Endothelial cell of umbilical vein (primary cell): ENCODE data around the gene TMEM229B. TPM values are rescaled to one million over a fixed set of nuclear protein-coding genes. Genes with fewer than 3 reads are reported as not detected.

Source experiments
- BruUV-seq: library from RNA; stranded (reverse); fragments of 400-500 nt; replicated peaks from 2 replicates; lab custom pipeline; 2021; lab: Mats Ljungman, UMichigan
- CTCF ChIA-PET: fragments of 300-600, 350-600 bp; sonication (Branson Sonifier 250); formaldehyde crosslinking; loops from one replicate; lab custom pipeline; 2021; ENCODE audit warnings: antibody characterized with exemption, inconsistent platforms; lab: Charles Lee
- POLR2A ChIA-PET: fragments of 300-600, 350-600 bp; sonication (Branson Sonifier 250); formaldehyde crosslinking; loops from one replicate; lab custom pipeline; 2021; ENCODE audit warnings: antibody characterized with exemption, inconsistent platforms; lab: Charles Lee
- DNase-seq: peaks from one replicate; pipeline ENCODE4 v3.0.0-alpha.2; 2011; ENCODE audit warnings: low read depth, low spot score
- FAIRE-seq: peaks from 2 replicates; lab custom pipeline; 2011; peaks lifted over from hg19 to GRCh38; lab: Jason Lieb, UNC
- H2AFZ ChIP-seq: 2 replicates; pipeline ENCODE4 v1.6.0; 2012; ENCODE audit warnings: low read depth, low read length, control low read depth, inconsistent platforms
- H3K27ac ChIP-seq: 2 replicates; pipeline ENCODE4 v1.5.1; 2011; ENCODE audit warnings: low read depth, mild to moderate bottlenecking, control low read depth, low read length, moderate library complexity; ENCODE audit not compliant: insufficient read depth
- H3K27me3 ChIP-seq, 2 experiments: 2 replicates each; pipeline versions ENCODE4 v1.6.0 to v1.6.1; 2011; ENCODE audit warnings: low read length in 2 of 2, mixed read lengths in 1 of 2; ENCODE audit not compliant: control insufficient read depth in 2 of 2, insufficient read depth in 2 of 2
- H3K36me3 ChIP-seq, 2 experiments: 2 replicates in 1 of 2; 3 replicates in 1 of 2; pipeline ENCODE4 v1.5.1; 2011; ENCODE audit warnings: low read length in 2 of 2, mild to moderate bottlenecking in 1 of 2, moderate library complexity in 1 of 2; ENCODE audit not compliant: control insufficient read depth in 2 of 2, insufficient read depth in 2 of 2; ENCODE audit errors: extremely low read depth in 1 of 2
- H3K4me1 ChIP-seq: 3 replicates; pipeline ENCODE4 v1.5.1; 2011; ENCODE audit warnings: mild to moderate bottlenecking, low read length; ENCODE audit not compliant: control insufficient read depth, insufficient read depth; ENCODE audit errors: extremely low read depth
- H3K4me2 ChIP-seq: 2 replicates; pipeline ENCODE4 v1.6.1; 2011; ENCODE audit warnings: low read length, control low read depth, mixed read lengths; ENCODE audit not compliant: insufficient read depth
- H3K4me3 ChIP-seq, 3 experiments: fragments of 200-600 bp in 1 of 3; sonication (generic), shearing (Covaris generic) in 1 of 3; replicated peaks in 1 of 3; 2 replicates each; pipeline ENCODE4 v1.5.1; 2011 to 2016; ENCODE audit warnings: control low read depth in 3 of 3, low read length in 3 of 3, mild to moderate bottlenecking in 2 of 3, inconsistent platforms in 1 of 3, low read depth in 1 of 3, moderate library complexity in 1 of 3; ENCODE audit not compliant: insufficient read depth in 1 of 3
- H3K79me2 ChIP-seq: 2 replicates; pipeline ENCODE4 v1.6.0; 2012; ENCODE audit warnings: low read length, inconsistent platforms; ENCODE audit not compliant: control insufficient read depth, insufficient read depth
- H3K9ac ChIP-seq: replicated peaks from 2 replicates; pipeline ENCODE3; 2011; ENCODE audit warnings: low read length, control low read depth; ENCODE audit not compliant: insufficient read depth; ENCODE audit errors: extremely low read depth
- H3K9me1 ChIP-seq: replicated peaks from 3 replicates; pipeline ENCODE4 v1.6.0; 2011; ENCODE audit warnings: mild to moderate bottlenecking, low read length; ENCODE audit not compliant: control insufficient read depth, insufficient read depth; ENCODE audit errors: extremely low read depth
- H3K9me3 ChIP-seq: replicated peaks from 2 replicates; pipeline ENCODE4 v1.5.1; 2012; ENCODE audit warnings: low read length, inconsistent platforms; ENCODE audit not compliant: control insufficient read depth, insufficient read depth
- H4K20me1 ChIP-seq: replicated peaks from 2 replicates; pipeline ENCODE3; 2011; ENCODE audit warnings: mild to moderate bottlenecking, low read length; ENCODE audit not compliant: control insufficient read depth, insufficient read depth; ENCODE audit errors: extremely low read depth
- EZH2 ChIP-seq: IDR thresholded peaks from 2 replicates; pipeline ENCODE4 v1.6.1; 2012; ENCODE audit warnings: borderline replicate concordance, low read depth, mild to moderate bottlenecking, moderate library complexity, low read length, inconsistent platforms; ENCODE audit not compliant: severe bottlenecking
- GATA2 ChIP-seq: IDR thresholded peaks from 2 replicates; pipeline ENCODE4 v1.7.0; 2011; ENCODE audit warnings: low read depth, mild to moderate bottlenecking, moderate library complexity, mixed read lengths, low read length; ENCODE audit not compliant: insufficient read length, insufficient read depth
- dilution Hi-C: fragments of 300-500 bp; cut with MboI; formaldehyde crosslinking; loops from one replicate; pipeline ENCODE4 v1.15.0; 2019; ENCODE audit warnings: low sequenced_read_pairs; ENCODE audit not compliant: extremely low pct_ligation_motif_present
- intact Hi-C: fragments of 100-400 bp; cut with micrococcal nuclease; formaldehyde crosslinking; loops from one replicate; pipeline ENCODE4 v1.10.0; 2022
- polyA plus RNA-seq, 4 experiments: library from polyadenylated mRNA; depleted of rRNA in 3 of 4; stranded (reverse) in 3 of 4; unstranded in 1 of 4; fragments of >200 nt; gene quantifications; 2 replicates each; pipeline versions ENCODE4 v1.2.1 to v1.2.3, GENCODE V29; 2011 to 2012; ENCODE audit warnings: missing spikeins in 1 of 4
- total RNA-seq: library from RNA; stranded (reverse); gene quantifications from 2 replicates; pipeline ENCODE4 v1.2.3, GENCODE V29; 2021

Gene TMEM229B
- total and polyA plus RNA-seq, 2 donors (not counting 3 experiments of a cell fraction or from before 2014, with no cell fraction given), result 0.03 TPM; not detected in 1

DNA sequence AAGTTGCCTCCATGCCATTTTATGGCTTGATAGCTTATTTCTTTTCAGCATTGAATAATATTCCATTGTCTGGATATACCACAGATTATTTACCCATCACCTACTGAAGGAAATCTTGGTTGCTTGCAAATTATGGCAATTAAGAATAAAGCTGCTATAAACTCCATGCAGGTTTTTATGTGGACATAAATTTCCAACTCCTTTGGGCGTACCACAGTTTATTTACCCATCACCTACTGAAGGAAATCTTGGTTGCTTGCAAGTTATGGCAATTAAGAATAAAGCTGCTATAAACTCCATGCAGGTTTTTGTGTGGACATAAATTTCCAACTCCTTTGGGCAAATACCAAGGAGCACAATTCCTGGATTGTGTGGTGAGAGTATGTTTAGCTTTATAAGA, 32.0 kb upstream of the TMEM229B start:
- peaks cover 2% of the 10 kb centered on the region for H3K4me1 ChIP-seq
- no peak overlapping the region for H3K27ac ChIP-seq
- no peaks in the 10 kb centered on the region for H4K20me1 ChIP-seq
- dilution Hi-C loops, result no loop called here
- H3K4me3 ChIP-seq, result no peak overlapping the region
- BruUV-seq, result no TSS peak
- H3K36me3 ChIP-seq, result no peaks in the 10 kb centered on the region
- FAIRE-seq (no peak), DNase-seq (no peak)
- ChIA-PET POLR2A (no interaction called here), CTCF (interaction anchor here (1.0 to 1.6 kb wide), 4 partner anchors 11 to 93 kb away, joined by 3 to 4 read pairs (median 3); no protein-coding TSS in a partner anchor)
- H3K9me3 ChIP-seq, result no peaks in the 10 kb centered on the region
- no peaks in the 10 kb centered on the region for H3K79me2 ChIP-seq
- intact Hi-C loops, result no loop called here
- no peaks in the 10 kb centered on the region for H3K9me1 ChIP-seq
- H2AFZ ChIP-seq, result no peak overlapping the region
- no peak for TF ChIP-seq GATA2
- no peak overlapping the region for H3K4me2 ChIP-seq
- H3K9ac ChIP-seq, result no peak overlapping the region
- H3K27me3 ChIP-seq, result peaks cover 48 to 65% of the 10 kb centered on the region in 2 experiments

DNA sequence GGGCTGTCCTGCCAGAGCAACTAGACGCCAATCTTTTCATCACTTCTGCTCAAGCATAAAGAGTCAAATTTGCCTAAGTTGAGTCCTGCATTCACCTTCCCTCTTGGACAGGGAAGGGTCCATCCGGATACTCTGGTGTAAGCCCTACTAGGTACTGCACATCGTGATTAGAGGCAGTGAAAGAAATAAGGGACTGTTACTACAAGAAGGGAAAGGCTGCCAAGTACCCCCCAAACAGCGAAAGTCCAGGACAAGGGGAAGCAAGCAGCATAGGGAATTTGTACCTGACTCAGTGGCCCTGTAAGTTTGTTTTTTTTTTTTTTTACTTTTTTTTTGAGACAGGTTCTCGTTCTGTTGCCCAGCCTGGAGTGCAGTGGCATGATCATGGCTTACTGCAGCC, 30.9 kb upstream of the TMEM229B start:
- no TSS peak for BruUV-seq
- Histone ChIP-seq H3K27me3 (peaks cover 48 to 61% of the 10 kb centered on the region in 2 experiments), H3K9ac (no peak overlapping the region), H4K20me1 (no peaks in the 10 kb centered on the region), H3K79me2 (no peaks in the 10 kb centered on the region), H3K9me1 (no peaks in the 10 kb centered on the region), H2AFZ (no peak overlapping the region), H3K9me3 (no peaks in the 10 kb centered on the region), H3K36me3 (no peaks in the 10 kb centered on the region), H3K4me2 (no peak overlapping the region), H3K4me3 (no peak overlapping the region), H3K27ac (no peak overlapping the region), H3K4me1 (peaks cover 3% of the 10 kb centered on the region)
- CTCF ChIA-PET, result interaction anchor here (0.6 to 1.6 kb wide), 3 partner anchors 52 to 95 kb away, joined by 3 to 4 read pairs (median 3); no protein-coding TSS in a partner anchor
- dilution Hi-C loops, result no loop called here
- no peak for DNase-seq
- FAIRE-seq, result no peak
- intact Hi-C loops, result loop anchor here (10.0 kb wide), 1 partner anchor 95 kb away; no protein-coding TSS in a partner anchor
- POLR2A ChIA-PET, result no interaction called here
- no peak for TF ChIP-seq EZH2
